Left ventricle myocardium inferior (tissue), 1 donor: ENCODE results near the gene CCDC107. TPM values are rescaled to one million over a fixed set of nuclear protein-coding genes. Genes with fewer than 3 reads are reported as not detected.
"Not testable (repeated sequence)": the region's sequence is repeated elsewhere in the genome, so short reads cannot be mapped to it uniquely, and the experiment has no call there.

Experiments
- DNase-seq: peaks from one replicate; pipeline ENCODE4 v3.0.0-alpha.2; 2020
- H3K27ac ChIP-seq: fragments of 200-600 bp; replicated peaks from 2 replicates; pipeline ENCODE4 v1.8.0; 2021
- H3K27me3 ChIP-seq: fragments of 200-600 bp; 2 replicates; pipeline ENCODE4 v1.8.0; 2021; ENCODE audit warnings: low read depth
- H3K36me3 ChIP-seq: fragments of 200-600 bp; 2 replicates; pipeline ENCODE4 v1.8.0; 2021
- H3K4me1 ChIP-seq: fragments of 200-600 bp; 2 replicates; pipeline ENCODE4 v1.8.0; 2021
- H3K4me3 ChIP-seq: fragments of 200-600 bp; 2 replicates; pipeline ENCODE4 v1.8.0; 2021; ENCODE audit warnings: mild to moderate bottlenecking, moderate library complexity
- H3K9me3 ChIP-seq: fragments of 200-600 bp; replicated peaks from 2 replicates; pipeline ENCODE4 v1.8.0; 2021
- intact Hi-C: fragments of 100-400 bp; cut with micrococcal nuclease; formaldehyde crosslinking; loops from one replicate; pipeline ENCODE4 v1.11.0; 2022
- long read RNA-seq: library from polyadenylated mRNA; unstranded; transcript quantifications from one replicate; pipeline ENCODE4 v2.0.0, GENCODE V29; 2021
- total RNA-seq: library from RNA; stranded (reverse); fragmentation: NEBNext Ultra II Directional; extraction: Animal tissue kit (Norgen Biotek cat#: 25700); gene quantifications from one replicate; pipeline ENCODE4 v1.2.1, GENCODE V29; 2021
- TF ChIP-seq, protein P1 (sequence below): fragments of 200-600 bp; IDR thresholded peaks from 2 replicates; pipeline ENCODE4 v1.8.0; 2021; ENCODE audit warnings: antibody characterized with exemption, mild to moderate bottlenecking, borderline replicate concordance
- donor health status: DM: no; HTN: yes; CAD: no; lungs with severe emphysema.

CCDC107 gene, protein sequence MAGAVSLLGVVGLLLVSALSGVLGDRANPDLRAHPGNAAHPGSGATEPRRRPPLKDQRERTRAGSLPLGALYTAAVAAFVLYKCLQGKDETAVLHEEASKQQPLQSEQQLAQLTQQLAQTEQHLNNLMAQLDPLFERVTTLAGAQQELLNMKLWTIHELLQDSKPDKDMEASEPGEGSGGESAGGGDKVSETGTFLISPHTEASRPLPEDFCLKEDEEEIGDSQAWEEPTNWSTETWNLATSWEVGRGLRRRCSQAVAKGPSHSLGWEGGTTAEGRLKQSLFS
- total RNA-seq = 44.3 TPM
- long read RNA-seq, transcript CCDC107-202 (4 exons, 1,016 nt) = minor isoform, 5 of 69 reads
- long read RNA-seq, transcript CCDC107-206 (5 exons, 1,242 nt) = major isoform, 33 of 69 reads
- long read RNA-seq, transcript CCDC107-204 (6 exons, 1,173 nt) = minor isoform, 22 of 69 reads
- long read RNA-seq, partial matches to known transcripts = 1 of 69 reads
- long read RNA-seq, other reads (novel, unspliced or antisense) = 6 of 69 reads

DNA sequence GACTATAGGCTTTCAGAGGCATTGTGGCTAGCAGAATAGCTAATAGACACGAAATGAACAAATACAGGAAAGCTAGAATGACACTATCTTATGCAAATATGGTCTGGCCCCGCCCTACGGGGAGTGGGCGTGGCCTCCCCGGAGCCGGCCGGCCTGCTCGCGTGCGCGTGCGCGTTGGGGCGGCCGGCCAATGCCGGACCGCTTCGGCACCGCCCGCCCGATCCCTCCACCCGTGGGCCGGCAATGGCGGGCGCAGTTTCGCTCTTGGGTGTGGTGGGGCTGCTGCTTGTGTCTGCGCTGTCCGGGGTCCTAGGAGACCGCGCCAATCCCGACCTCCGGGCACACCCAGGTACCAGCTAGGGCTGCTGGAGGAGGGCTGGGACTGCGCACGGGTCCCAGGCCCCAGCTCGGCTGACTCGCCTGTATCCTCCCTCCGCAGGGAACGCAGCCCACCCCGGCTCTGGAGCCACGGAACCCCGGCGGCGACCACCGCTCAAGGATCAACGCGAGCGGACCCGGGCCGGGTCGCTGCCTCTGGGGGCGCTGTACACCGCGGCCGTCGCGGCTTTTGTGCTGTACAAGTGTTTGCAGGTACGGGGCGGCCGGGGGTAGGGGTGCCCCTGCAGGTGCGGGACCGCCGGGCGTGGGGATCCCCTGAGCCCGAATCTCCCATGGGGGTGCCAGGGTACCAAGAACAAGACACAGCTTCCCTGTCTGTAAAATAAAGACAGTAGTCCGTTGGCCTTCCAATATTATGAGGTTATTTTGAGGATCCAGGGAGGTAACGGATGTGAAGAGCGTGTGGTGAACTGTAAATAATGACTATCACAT is at the start of gene CCDC107:
TSS of gene CCDC107 (plus strand) at position 156 of the 831 bp plus-strand sequence. CDS start at position 244, 88 bp downstream.
- intact Hi-C loops = loop anchor here (5.0 kb wide), 1 partner anchor 34 kb away; no protein-coding TSS in a partner anchor
- Histone ChIP-seq H3K36me3 (peaks cover 12% of the 10 kb centered on the region), H3K27ac (peak within 1 kb of the TSS; percentile 99), H3K9me3 (no peaks in the 10 kb centered on the region), H3K27me3 (no peaks in the 10 kb centered on the region), H3K4me1 (peaks cover 47% of the 10 kb centered on the region), H3K4me3 (peak within 1 kb of the TSS; percentile 98)
- peak; percentile 87 for DNase-seq
- TF ChIP-seq, protein P1, sequence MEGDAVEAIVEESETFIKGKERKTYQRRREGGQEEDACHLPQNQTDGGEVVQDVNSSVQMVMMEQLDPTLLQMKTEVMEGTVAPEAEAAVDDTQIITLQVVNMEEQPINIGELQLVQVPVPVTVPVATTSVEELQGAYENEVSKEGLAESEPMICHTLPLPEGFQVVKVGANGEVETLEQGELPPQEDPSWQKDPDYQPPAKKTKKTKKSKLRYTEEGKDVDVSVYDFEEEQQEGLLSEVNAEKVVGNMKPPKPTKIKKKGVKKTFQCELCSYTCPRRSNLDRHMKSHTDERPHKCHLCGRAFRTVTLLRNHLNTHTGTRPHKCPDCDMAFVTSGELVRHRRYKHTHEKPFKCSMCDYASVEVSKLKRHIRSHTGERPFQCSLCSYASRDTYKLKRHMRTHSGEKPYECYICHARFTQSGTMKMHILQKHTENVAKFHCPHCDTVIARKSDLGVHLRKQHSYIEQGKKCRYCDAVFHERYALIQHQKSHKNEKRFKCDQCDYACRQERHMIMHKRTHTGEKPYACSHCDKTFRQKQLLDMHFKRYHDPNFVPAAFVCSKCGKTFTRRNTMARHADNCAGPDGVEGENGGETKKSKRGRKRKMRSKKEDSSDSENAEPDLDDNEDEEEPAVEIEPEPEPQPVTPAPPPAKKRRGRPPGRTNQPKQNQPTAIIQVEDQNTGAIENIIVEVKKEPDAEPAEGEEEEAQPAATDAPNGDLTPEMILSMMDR = peak; percentile 71

DNA sequence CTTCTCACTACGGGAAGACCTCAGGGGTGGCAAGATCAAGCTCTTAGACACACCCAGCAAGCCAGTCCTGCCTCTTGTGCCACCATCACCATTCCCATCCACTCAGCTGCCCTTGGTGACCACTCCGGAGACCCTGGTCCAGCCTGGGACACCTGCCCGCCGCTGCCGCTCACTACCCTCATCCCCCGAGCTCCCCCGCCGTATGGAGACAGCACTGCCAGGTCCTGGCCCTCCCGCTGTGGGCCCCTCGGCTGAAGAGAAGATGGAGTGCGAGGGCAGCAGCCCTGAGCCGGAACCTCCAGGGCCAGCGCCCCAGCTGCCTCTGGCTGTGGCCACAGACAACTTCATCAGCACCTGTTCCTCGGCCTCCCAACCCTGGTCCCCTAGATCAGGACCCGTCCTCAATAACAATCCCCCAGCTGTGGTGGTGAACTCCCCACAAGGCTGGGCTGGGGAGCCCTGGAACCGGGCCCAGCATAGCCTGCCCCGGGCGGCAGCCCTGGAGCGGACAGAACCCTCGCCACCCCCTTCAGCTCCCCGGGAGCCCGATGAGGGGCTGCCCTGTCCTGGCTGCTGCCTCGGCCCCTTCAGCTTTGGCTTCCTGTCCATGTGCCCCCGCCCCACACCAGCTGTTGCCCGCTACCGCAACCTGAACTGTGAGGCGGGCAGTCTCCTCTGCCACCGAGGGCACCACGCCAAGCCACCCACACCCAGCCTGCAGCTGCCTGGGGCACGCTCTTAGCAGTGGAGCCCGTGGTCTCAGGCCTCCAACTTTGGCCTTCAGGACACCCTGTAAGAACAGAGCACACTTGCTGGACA is 48.9 kb upstream of the CCDC107 start:
- DNase-seq = no peak
- Histone ChIP-seq H3K4me1 (peaks cover 26% of the 10 kb centered on the region), H3K27me3 (no peaks in the 10 kb centered on the region), H3K27ac (no peak overlapping the region), H3K9me3 (no peaks in the 10 kb centered on the region), H3K4me3 (no peak overlapping the region), H3K36me3 (peaks cover 24% of the 10 kb centered on the region)
- TF ChIP-seq, protein P1 = no peak
- intact Hi-C loops = no loop called here

- no peaks in the 10 kb centered on the region for H3K9me3 ChIP-seq
- TF ChIP-seq, protein P1 = no peak
- no peaks in the 10 kb centered on the region for H3K27me3 ChIP-seq
- peaks cover 24% of the 10 kb centered on the region for H3K36me3 ChIP-seq
- intact Hi-C loops = no loop called here
- DNase-seq = no peak
- H3K27ac ChIP-seq = no peak overlapping the region
- peaks cover 20% of the 10 kb centered on the region for H3K4me1 ChIP-seq
- no peak overlapping the region for H3K4me3 ChIP-seq
Observed at GRCh38 chr9:35609820-35610163, 48.3 kb upstream of the CCDC107 start.

DNA sequence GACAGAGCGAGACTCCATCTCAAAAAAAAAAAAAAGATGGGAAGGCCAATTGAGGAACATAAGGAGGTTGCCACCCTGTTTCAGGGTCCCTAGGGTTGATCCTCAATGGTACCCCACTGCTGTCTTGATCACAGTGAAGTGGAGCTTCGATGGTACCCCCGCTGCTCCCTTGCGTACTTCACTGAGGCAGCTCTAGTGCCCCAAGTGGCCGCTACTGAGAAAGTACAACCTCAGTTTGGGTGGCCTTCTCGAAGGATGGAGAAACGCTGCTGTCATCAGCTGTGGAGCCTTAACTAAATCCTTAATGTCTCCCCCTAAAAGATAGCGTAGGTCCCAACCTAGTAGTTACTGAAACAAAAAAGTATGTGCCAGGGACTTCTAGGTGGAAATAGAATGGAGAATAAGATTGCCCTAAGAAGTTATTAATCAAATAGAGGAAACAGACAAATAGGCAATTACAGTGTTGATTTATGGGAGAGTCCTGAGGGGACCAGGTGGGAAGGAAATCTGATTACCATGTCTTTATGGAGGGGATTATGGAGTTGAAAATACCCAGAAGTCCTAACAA is 46.8 kb upstream of the CCDC107 start:
- no peak overlapping the region for H3K4me3 ChIP-seq
- peaks cover 24% of the 10 kb centered on the region for H3K36me3 ChIP-seq
- no peak overlapping the region for H3K27ac ChIP-seq
- peak; percentile 30 for DNase-seq
- no peaks in the 10 kb centered on the region for H3K9me3 ChIP-seq
- TF ChIP-seq, protein P1 = peak; percentile 74
- intact Hi-C loops = no loop called here
- peaks cover under 1% of the 10 kb centered on the region for H3K27me3 ChIP-seq
- peaks cover 9% of the 10 kb centered on the region for H3K4me1 ChIP-seq

GRCh38 chr9:35612066-35612465 is 46.0 kb upstream of the CCDC107 start:
- H3K9me3 ChIP-seq, DNase-seq, H3K4me1 ChIP-seq, H3K27me3 ChIP-seq, intact Hi-C loops, H3K4me3 ChIP-seq, H3K27ac ChIP-seq: not testable (repeated sequence)
- peaks cover 24% of the 10 kb centered on the region for H3K36me3 ChIP-seq
